HG03139 (cell line): Measurements from ENCODE around the gene MTNR1A.

Source experiments
- ATAC-seq: cut with Tn5 transposase; IDR thresholded peaks from one replicate; pipeline ENCODE4 v1.9.1; 2021; ENCODE audit not compliant: unreplicated experiment

Gene MTNR1A

DNA sequence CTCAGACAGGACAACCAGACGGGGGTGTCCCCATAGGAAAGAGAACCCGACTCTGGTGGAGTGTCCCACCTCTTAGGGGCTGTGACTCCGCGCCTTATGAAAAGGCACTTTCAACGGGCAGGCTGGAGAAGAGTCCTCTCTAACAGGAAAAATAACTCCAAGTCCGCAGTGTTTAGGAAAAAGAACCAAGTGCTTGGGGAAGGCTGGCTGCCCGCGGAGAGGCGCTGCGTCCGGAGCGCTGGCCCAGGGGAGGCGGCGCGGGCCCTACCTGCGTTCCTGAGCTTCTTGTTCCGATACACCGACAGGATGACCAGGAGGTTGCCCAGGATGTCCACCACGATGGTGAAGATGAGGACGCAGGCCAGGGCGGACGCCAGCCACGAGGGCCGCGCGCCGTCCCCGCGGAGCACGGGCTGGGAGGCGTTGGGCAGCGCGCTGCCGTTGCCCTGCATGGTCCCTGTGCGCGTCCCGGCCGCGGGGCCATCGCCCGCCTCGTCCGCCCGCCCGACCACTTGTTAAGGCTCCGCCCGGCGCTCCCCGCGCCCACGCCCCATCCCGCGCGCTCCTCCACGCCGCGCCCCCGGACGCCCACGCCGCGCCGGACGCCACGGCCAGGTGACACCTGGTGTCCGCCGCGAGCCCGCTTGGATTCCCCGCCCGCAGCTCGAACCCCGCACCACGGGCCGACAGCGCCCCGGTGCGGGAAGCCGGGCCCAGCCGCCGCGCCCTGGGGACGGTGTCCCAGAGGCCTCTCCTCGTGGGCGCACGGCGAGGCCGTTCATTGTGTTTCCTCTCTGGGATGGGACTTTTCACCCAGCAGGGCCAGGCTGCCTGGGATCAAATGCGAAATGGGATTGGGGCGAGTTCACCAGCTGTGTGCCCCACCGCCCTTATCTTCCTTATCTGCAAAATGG is at the start of gene MTNR1A:
Gene MTNR1A (minus strand): TSS at position 654 of the 914 bp plus-strand sequence. CDS start 202 bp downstream, at position 452.
- no peak for ATAC-seq

DNA sequence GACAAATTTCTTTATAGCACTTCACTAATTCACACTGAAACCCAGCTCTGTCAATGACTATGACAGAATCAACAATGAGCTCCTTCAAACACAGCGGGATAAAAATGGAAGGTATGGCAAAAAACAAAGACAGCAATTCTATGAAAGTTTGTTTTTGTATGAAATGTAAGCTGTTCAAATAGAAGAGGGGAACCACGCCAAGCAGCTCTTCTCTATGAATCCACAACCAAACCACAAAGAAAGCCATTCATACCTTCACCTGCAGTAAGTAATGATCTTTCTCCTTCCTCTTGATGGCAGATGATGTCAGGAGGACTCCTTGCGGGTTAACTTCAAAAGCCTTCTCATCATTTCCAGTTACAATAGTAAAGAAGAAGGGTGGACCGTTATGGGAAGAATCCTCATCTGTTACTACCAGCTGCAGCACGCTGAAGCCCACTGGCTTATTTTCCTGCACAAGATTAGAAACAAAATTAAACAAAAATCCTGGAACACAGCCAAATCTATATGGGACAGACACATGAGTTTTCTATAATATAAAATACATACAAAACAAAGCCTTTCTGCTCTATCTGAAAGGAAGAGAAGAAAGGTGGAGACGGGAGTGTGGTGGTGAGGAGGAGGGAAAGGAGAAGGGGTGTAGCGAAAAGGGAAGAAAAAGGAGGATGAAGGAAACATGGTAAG is 48.9 kb upstream of the MTNR1A start:
- ATAC-seq = no peak

DNA sequence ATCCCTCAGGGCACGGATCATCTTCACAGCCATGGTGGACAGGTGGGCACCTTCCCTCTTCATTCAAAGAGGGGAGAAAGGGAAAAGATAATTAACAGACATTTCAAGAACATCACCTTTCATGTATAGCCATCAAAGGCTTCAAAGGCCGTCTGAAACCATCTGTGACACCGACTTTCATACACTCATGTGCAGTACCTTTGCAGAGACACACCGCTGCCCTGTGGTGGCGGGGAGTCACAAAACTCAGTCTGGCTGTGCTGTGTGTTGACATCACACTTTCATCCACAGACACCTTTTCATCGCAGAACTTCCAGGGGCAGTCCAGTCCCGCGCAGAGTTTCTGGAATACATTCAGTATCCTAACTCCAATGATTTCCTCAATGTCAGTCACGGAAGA is 47.6 kb upstream of the MTNR1A start:
- ATAC-seq = no peak

DNA sequence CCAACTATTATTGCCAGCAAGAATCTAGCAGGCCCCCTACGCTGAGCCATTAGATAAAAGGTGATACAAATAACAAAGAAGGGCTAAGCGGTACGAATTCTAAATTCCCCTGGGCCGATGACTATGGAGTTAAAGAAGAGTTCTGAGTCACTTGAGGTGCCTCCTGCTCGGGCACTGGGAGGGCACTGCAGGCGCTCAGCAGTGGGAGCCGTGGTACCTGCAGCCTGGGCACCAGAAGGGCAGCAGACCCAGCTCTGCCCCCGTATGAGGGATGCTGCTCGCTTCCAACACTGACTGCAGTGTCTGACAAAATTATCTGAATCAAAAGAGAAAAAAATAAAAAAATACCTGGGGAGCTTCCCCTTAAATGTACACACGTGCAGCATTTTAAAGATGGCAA is 44.1 kb upstream of the MTNR1A start:
- ATAC-seq = no peak

DNA sequence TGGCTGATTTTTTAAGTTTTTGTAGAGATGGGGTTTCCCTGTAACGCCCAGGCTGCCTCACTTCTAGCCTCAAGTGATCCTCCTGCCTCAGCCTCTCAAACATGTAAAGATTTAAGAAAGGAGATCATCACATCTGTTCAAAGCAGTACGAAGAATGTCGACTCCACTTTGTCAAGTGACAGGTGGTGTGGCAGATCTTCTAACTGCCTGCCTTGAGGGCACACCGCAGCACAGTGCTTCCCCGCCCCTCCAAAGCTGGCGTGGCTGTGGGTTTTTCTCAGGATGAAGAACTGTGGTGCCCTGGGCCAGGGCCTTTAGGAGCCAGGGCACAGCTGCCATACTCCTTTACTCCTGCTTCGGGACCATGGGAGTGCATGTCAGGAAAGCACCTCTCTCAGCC is 43.3 kb upstream of the MTNR1A start:
- no peak for ATAC-seq

DNA sequence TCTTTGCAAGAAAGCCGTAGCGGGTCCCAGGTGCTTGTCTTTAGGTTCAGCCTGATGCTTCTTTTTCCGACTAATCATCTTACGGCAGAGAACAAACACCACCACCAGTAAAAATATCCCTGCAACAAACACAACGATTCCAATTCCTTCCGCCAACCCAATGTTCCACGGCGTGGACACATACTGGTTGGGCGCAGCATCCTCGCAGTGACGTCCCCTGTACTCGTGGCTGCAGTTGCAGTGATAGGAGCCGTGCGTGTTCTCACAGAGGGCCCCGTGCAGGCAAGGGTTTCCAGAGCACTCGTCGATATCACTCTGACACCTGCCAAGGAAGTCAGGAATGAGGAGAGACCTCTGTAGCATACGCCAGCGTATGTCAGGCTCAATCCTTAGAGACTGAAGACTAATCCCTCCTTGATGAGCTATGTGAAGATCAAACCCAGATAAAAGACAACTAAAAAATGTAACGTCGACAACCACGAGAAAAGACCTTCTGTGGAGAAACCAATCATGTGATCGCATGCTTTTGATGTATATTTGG is 41.6 kb upstream of the MTNR1A start:
- ATAC-seq = no peak

DNA sequence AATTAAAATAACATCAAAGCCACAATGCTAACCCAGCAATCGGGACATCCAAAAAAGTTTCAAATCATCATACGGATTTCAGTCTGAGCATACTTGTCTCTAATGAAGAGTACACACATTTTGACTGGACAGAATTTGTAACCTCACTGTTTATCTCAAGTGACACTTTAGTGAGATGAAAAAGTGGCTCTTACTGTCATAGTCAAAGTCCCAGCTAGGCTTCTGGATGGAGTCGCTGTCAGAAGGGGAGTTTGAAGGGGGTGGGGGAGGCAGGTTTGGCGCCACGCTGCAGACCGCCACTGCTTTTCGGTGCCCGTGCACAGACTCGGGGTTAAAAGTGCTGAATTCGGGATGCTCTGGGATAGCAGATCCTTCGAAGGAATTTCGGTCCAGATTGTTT is 41.0 kb upstream of the MTNR1A start:
- no peak for ATAC-seq

DNA sequence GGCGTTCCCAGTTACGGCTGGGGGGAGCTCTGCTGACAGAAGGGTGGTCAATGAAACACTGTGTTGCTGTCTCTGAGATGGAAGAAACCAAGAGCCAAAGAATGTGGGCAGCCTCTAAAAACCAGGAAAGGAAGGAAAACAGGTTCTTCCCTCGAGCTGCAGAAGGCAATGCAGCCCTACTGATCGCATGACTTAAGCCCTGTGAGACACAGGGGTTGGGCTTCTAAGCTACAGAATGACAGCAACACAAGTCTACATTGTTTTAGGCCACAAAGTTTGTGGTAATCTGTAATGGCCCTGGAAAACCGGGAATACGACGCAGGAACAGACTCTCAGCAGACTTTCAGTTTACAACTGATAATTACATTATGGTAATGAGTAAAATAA is 38.2 kb upstream of the MTNR1A start:
- ATAC-seq = no peak

DNA sequence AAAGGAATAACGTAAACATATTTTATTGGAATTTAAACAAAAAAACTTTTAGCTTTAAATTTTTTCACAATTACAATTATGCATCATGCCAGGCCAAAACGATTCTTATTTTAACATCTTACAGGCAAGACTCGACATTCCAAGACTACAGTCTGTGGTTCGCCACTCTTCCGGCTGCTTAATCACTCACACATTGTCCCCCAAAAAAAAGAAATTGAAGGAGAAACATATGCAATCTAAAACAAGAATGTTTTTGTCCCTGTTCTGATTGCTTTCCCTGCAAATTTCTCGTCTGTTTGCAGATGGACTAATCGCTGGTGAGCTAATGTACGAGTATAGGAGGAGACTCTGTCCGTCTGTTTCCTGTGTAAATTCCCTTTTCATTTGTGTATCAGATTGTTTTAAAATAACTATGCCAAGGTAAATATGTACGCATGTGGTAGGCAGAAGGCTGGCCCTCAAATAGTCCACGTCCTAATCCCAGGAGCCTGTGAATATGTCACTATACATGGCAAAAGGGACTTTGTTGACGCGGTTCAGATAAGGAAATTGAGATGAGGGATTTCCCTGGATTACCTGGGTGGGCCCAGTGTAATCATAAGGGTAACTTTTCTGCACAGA is 37.7 kb upstream of the MTNR1A start:
- no peak for ATAC-seq

DNA sequence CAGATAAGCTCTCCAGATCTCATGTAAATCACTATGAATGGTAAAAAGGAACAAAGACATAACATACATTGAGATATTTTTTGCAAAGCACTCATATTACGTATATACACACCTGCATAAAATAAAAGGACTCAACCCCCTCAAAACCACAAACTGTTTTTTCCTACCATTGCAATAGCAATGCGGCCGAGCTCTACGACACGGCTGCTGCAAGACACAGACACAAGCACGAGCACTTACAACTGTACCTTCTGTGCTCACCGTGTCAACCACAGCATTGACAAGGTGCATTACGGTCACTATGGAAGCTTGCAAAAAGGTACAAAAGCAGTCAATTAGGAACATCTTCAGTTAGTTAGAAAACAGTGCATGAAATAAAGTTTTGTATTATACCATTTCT is 37.1 kb upstream of the MTNR1A start:
- no peak for ATAC-seq

DNA sequence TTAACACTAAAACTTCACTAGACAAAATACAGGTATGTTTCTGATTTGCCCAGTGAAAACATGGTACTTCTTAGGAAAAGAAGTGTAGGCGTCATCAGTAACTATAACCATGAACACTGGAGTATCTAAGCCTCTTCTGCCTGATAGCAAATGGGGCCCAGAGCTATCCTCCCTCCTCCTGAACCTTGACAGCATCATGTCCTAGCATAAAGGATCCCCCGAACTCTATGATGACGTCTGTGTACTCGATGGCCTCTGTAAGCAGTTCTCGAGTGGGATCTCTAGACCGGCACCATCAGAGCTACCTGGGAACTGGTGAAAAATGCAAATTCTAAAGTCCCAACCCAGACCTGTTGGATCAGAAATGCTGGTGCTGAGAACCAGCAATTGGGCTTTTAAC is 36.3 kb upstream of the MTNR1A start:
- ATAC-seq = no peak

DNA sequence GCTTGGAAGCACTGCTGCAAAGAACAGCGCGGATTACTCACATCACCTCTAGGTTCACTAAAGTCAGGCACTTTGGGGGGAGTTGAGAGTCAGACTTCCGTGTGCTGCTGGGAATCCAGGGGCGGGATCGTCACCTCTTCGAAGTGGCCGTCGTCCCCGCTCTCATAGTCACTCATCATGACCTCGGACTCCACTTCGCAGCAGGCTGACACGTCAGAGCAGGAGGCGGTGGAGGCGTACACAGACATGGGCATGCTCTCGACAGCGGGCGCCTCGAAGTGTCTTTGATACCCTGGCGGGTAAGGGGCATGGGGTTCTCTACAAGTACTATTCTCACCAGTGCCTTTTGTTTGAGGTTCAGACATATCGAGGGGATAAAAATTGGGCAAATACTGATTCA is 33.1 kb upstream of the MTNR1A start:
- no peak for ATAC-seq

DNA sequence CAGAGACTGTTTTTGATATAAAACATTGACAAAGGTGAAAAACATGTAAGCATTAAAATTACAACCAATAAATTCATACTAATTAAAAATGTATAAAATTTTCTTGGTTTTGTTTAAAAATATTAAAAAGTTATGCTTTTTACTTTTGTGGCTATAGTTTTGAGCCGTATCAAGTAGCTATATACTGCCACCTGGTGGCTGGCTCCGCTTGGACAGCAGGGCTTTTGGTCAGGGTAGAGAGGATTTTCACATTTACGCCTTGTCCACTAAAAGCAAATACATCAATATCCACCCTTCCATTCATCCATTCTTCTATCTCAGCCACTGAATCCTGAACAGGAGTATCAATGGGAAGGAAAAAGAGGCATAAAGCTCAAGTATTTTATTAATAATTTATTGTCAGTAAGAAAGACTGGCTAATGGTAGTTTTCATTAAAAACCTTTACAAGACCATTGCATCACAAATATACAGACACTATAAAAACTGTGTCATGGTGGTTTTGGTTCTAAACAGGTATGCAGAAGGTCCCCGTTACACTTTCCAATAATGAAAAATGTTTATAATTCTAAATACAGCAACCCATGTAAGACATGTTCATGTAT is 32.1 kb upstream of the MTNR1A start:
- no peak for ATAC-seq

DNA sequence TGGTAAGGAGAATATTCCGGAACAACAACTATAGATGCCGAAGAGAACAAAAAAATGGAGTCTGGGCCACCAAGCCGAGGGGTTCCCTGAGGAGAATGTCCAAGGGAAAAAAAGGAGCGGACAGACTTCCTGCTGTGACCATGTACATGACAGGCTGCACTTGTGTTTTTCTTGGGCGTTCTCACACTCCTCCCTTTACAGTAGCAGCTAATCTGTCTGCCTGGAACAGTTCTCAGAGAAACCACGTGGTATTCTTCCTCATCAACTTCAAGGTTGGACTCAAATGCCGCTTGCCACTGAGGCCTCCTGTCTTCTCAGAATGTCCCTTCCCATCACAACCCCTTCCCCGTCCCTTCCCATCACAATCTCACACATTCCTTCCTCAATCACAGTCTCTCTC is 30.8 kb upstream of the MTNR1A start:
- no peak for ATAC-seq

DNA sequence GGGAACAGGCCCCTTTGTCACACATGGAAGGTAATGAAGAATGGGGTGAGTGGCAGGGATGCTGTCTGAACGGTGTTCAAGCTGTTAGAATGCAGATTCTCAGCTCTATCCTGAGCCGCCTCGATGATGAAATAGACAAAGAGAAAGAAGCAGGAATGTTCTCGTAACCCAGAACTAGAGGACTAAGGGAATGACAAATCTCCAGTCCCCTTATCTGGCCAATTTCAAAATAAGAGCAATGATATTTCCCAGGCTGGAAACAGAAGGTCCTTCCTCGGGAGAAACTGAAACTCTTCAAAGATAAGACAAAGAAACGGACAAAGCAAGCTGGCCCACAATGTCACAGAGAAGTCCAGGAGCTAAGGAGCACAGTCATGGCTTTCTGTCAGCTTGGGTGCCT is 29.5 kb upstream of the MTNR1A start:
- no peak for ATAC-seq

DNA sequence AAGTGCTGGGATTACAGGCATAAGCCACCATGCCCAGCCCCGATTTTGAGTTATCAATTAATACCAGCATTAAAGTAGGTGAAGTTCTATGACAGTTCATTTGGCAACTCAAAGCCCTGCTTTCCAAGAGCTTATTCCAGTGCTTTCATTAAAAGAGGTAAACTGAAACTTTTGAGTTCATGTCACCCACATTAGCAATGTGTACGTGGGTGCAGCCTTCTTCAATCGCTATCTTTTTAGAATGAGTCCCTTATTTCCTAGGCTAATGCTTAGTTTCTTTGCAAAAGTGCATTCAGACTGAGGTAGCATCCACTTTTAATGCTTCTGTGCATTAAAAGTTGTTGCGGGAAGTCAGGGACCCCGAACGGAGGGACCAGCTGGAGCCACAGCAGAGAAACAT is 26.1 kb upstream of the MTNR1A start:
- ATAC-seq = no peak

DNA sequence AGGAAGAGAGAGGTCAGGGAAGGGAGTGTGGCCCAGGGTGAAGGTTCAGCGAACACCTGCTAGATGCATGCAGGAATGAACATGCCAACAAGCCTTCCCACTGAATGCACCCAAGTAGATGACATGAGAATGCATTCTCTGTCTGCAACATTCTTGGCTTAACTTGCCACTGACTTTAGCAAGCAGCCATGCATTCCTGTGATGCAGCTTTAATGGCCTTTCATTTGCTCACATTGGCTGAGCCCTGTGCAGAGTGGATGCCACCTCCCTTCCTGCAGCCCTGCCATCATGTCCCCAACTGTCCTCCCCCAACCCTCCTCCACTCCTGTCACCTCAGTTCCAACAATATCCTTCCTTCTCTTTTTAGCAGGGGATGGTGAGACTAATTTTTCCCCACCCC is 25.3 kb upstream of the MTNR1A start:
- ATAC-seq = no peak

DNA sequence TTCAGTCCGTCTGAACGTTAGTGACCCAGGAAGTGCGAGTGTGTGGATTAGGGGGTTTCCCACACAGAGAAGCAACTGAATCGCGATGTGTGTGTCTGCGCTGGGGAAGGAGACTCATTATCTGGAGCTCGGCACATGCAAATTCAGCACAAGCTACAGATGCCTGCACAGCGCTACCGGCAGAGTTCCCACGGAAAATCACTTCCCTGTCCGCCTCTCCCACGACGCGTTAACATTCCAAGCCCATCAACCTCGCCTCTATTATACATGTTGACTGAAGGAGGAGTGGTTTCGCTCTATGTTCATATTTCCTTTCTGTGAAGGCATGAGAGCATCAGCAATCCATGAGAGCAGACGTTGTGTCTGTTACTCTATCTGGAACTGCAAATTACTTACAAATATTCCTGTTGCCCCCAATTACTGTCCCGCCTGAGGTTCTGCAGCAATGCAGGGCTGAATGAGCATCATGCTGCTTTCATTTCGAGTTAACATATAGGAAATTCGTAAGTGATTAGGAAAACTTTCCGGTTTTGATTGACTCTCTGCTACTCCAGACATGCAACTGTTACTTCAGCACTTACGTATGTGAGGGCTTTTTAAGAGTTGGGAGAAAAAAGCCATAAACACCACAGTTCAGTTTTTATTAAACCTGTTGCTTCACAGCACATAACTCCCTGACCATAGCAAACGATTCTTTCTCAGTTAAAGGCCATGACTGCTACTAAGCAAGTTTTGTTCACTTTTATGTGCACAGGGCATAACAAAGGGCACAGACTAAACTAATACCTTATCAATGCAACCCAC is 15.0 kb upstream of the MTNR1A start:
- no peak for ATAC-seq

DNA sequence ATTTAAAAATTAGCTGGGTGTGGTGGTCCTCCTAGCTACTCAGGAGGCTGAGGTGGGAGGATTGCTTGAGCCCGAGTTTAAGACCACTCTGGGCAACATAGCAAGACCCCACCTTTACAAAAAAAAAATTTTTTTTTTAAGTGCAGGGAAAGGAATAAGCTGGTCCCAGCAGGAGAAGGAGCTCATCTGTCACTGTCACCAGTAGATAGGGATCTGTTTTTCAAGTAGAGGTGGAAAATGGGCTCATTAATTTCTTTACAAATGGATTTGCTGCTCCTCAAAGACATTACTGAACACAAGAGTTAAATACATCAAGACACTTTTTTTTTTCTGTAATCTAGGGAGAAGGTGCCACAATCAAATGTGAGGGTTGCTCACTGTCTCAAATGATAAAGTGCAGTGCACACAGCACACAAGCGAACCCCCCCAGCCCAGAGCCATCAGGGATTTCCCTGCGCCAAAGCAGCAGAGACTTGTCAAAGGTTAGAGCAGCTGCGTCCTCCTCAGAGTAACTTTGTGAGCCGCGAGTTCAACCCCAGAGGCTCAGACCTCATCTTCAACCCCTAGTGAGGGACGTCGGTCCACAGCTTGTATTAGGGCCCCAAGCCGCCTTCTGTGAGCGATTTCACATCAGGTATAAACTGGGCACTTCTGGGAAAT is 14.3 kb upstream of the MTNR1A start:
- ATAC-seq = no peak

DNA sequence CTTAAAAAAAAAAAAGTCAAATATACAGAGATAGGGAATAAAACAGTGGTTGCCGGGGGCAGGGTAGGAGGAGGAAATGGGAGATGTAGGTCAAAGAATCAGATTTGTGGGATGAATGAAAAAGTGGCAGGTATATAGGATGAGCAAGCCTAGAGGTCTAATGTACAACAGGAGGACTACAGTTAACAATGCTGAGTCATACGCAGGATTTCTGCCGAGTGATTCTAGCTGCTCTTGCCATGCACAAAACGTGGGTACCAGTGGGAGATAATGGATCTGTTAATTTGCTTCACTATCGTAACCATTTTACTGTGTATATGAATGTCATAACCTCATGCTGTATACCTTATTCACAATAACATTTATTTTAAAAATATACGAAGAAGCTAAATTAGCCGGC is 10.7 kb upstream of the MTNR1A start:
- ATAC-seq = no peak
